Posterior vena cava (tissue), 2 donors: ENCODE data around the gene KIRREL1. TPM values are rescaled to one million over a fixed set of nuclear protein-coding genes. Genes with fewer than 3 reads are reported as not detected.

Experiments used
- DNase-seq: peaks from one replicate; pipeline ENCODE4 v3.0.0-alpha.2; 2020; ENCODE audit warnings: low spot score
- intact Hi-C, 2 donors: fragments of 100-400 bp; cut with DNase I; formaldehyde crosslinking; loops; one replicate each; pipeline versions ENCODE4 v1.14.1 to v1.14.2; 2022 to 2023
- long read RNA-seq, 2 donors: library from polyadenylated mRNA; unstranded; transcript quantifications; one replicate each; pipeline ENCODE4 v2.0.0, GENCODE V29; 2020 to 2021
- total RNA-seq, 2 donors: library from RNA; stranded (reverse); fragmentation: NEBNext Ultra II Directional; extraction: Animal tissue kit (Norgen Biotek cat#: 25700); gene quantifications; one replicate each; pipeline ENCODE4 v1.2.1, GENCODE V29; 2021
- donor health status: DM: yes; HTN: yes; CAD: no.
- donor health status: DM: yes; HTN: yes; CAD: no.

KIRREL1 gene
- 10 to 100 TPM; 57.9 to 68.9 TPM for total RNA-seq
- long read RNA-seq, donor 1, partial matches to known transcripts, result 5 of 27 reads
- long read RNA-seq, donor 1, other reads (novel, unspliced or antisense), result 22 of 27 reads
- long read RNA-seq, donor 2, partial matches to known transcripts, result 2 of 8 reads
- long read RNA-seq, donor 2, other reads (novel, unspliced or antisense), result 6 of 8 reads

DNA sequence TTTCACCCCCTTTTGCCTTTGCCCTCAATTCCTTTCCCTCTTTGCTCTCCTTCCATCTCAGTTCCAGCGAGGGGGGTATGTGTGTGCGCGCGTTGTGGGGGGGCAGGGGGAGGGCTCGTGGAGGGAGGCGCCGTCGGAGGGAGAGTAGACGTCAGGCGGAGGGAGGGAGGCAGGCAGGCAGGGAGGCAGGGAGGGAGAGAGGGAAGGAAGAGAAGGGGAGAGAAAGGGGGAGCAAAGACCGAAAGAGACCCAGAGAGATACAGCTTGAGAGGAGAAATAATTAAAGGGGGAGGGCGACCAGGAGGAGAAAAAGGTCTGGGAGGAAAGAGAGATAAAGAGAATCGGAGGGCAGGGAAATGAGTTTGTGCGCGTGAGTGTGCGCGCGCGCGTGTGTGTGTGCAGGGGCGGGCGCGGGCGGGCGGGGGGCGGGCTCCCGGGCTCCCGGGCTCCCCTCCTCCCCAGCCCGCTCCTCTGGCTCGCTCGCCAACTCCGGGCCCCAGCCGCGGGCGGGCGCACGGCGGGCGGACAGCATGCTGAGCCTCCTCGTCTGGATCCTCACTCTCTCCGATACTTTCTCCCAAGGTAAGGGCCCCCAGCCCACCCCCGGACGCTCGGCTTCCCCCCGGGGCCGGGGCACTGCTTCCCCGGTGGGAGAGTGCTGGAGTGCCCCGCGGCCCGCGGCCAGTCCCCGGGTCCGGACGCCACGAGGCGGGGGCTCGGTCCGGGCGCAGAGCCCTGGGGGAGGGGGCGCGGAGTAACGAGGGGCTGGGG is at the start of gene KIRREL1:
TSS of gene KIRREL1 (plus strand) at position 499 of the 771 bp plus-strand sequence. CDS start at position 531, 32 bp downstream.
- DNase-seq, result no peak
- intact Hi-C loops, result loop anchor here (2.0 to 5.0 kb wide), 3 partner anchors 44 to 94 kb away; no protein-coding TSS in a partner anchor

DNA sequence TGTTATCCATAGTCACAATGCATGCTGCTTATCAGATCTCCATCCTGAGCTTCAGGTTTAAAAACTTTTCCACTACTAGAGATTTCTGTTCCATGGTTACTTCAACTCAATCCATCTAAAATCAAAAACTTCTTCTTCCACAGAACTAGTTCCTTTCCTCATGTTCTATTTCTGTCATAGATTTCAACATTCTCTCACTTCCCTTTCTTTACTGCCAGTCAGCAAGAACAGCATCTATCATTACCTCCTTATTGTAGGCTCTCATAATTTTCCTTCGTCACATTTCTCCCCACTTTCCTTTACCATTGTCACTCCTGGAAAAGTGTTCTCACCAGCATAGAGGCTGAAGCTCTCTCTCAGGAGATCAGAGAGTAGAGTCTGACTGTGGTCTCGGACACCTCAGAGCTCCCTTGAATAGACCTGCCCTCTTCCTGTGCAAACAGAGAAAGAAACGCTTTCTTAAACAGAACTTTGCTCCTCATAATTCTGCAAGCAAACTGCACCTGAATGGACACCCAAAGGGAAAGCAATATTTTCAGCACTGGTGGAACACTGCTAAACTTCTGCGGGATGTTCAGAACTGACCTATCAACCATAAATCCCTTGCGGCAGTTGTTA is 48.7 kb upstream of the KIRREL1 start:
- intact Hi-C loops, result no loop called here
- DNase-seq, result no peak

DNA sequence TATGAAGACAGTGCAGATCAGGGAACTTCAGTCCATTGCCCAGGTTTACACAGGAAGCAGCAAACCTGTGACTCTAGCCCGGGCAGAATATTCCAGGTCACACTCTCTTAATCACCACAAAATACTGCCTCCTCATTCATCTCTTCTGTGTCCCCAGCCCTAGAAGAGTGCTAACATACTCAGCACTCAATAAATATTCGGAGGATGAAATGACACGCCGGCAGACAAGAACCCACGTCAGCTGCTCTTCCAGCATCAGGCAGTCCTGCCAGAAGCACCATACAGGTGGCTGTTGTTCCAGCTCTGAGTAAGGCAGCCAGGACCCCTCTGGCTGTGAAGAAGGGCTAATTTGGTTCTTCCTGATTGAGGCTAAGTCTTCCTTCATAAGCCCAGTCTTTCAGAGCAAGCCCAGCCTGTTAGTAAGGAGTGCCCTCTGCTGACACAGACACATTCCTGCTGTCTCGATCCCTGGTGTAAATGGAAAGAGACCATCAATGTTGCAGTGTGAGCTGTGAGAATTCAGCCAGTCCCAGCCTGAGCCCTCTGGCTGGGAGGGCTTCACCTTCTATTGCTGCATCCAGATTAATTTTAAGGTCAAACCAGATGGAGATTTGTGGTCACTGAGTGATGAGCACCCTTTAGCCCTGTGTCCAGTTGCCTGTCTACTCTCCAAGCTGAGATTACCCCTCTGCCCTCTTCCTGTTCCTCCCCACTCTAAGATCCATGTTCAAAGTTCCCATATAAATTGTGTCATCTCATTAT is 45.0 kb upstream of the KIRREL1 start:
- intact Hi-C loops, result no loop called here
- DNase-seq, result no peak

DNA sequence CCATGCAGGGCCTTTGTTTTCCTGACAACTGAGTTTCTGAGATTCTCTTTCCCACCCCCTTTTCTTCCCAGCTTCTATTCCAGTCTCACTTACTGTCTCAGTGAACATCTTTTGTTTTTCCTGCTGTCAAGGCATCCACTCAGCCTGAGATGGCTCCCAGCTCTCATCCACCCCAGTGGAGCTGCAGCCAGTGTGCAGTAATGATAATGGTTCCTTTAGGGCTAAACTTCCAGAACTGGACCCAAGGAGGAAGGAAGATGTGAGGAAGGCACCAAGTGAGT is 44.4 kb upstream of the KIRREL1 start:
- no peak for DNase-seq
- intact Hi-C loops, result no loop called here

DNA sequence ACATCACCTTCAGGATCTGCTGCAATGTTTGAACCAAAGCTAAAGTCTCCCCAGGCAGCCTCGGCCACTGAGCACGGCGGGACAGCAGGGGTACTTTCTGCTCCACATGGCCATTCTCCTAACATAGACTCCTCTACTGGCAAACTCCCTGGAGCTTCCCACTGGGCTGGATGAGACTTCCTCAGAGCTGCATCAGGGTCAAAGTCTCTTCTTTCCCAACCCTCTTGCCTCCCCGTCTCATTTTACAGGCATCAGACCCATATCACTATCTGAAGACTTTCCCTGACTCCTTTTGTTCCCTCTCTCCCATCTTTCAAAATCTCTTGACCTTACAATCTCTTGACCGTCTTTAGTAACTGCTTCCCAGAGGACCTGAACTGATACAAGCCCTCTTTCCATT is 42.2 kb upstream of the KIRREL1 start:
- no peak for DNase-seq
- intact Hi-C loops, result no loop called here

DNA sequence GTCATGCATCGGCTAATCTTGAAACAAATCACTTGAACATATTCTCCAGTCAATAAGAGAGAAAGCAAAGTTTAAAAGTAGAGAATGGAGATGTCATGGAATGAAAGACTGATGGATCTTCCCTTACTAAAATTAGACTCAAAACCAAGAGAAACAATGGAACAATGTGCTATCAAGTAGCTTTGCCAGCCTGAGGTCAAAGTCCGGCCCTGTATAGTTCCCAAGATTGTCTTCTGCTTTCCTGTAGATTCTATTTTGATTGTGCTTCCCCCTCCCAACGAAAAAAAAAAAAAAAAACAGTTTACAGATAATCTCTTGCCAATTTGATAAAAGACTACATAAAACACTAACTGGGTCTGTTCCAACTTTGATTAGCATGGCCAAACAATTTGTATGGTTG is 40.8 kb upstream of the KIRREL1 start:
- intact Hi-C loops, result no loop called here

DNA sequence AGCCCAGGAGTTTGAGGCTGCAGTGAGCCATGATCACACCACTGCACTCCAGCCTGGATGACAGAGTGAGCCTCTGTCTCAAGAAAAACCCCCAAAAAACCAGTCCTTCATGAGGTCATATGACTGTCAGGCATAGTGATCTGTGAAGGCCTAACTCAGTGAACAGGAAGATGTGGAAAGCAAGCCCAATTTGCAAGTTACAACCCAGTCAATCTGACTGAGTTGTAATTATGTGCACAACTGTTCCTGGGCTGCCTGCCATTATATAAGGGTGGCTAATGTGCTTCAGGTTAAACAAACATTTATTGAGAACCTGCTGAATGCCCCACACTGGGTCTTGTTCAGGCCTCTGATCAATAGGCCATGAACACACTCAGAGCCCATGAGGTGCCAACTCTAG is 38.2 kb upstream of the KIRREL1 start:
- no peak for DNase-seq
- intact Hi-C loops, result no loop called here

More for the DNA sequence above, 40.8 kb upstream of the KIRREL1 start:
- DNase-seq, result no peak

DNA sequence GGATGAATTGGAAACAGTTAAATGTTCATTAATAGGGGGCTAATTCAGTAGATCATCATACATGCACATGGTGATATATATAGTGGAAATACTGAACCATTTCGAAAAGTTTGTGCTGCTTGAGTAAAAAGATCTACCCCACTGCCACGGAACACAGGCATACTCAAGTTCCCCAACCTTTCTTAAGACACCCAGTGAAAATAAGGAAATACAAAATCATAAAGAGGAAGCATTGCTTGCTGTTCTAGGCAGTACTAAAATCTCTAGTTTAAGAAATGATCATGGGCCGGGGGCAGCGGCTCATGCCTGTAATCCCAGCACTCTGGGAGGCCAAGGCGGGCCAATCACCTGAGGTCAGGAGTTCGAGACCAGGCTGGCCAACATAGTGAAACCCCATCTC is 37.6 kb upstream of the KIRREL1 start:
- no peak for DNase-seq
- intact Hi-C loops, result no loop called here

DNA sequence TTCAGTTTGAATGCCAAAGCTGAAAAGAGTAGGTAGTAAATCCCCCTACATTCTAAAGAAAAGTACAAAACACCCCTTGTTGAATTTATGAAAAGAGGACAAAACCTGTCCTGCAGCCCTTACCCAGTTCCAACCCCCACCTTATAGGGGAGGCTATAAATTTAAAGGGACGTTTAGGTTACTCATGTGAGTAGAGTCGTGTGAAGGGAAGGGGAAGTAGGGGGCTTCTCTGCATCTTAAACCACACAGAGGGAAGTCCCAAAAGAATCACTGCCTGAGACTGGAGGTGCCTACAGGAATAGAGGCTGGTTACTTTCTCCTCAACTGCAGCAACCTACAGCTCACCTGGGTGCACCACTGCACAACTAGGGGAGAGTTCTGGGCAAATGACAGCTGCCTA is 36.7 kb upstream of the KIRREL1 start:
- DNase-seq, result no peak

DNA sequence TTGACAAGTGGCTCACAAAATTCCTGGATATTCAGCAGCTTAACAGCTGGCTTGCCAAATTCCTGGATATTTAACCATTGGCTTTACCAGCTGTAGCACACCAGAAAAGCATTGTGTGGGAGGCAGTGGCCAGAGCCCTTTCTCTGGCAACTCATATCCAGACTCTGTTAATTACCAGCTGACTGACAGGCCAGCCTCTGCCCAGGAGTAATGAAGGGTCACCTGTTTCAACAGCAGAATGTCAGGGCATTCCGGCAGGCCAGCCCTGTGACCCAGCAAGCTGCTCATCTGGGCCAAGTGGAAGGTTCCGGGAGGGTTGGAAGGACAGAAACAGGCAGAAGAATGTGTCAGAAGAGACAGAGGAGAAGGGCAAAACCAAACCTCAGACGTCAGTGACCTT is 35.2 kb upstream of the KIRREL1 start:
- intact Hi-C loops, result no loop called here

More for the DNA sequence above, 36.7 kb upstream of the KIRREL1 start:
- intact Hi-C loops, result no loop called here

DNA sequence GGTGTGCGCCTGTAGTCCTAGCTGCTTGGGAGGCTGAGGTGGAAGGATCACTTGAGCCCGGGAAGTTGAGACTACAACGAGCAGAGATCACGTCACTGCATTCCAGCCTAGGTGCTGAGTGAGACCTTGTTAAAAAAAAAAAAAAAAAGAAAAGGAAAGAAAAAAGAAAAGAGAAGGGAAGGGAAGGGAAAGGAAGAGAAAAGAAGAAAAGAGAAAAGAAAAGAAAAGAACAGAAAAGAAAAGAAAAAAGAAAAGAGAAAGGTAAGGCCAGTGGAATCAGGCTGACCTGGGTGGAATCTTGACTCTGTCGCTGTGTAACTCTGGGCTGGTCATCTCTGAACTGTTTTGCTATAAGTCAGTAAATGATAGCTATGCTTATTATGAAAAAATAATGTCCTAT is 33.7 kb upstream of the KIRREL1 start:
- DNase-seq, result no peak
- intact Hi-C loops, result loop anchor here in 1 of 2 donors (10.0 kb wide), 1 partner anchor 1125 kb away; no protein-coding TSS in a partner anchor

More for the DNA sequence above, 35.2 kb upstream of the KIRREL1 start:
- DNase-seq, result no peak

DNA sequence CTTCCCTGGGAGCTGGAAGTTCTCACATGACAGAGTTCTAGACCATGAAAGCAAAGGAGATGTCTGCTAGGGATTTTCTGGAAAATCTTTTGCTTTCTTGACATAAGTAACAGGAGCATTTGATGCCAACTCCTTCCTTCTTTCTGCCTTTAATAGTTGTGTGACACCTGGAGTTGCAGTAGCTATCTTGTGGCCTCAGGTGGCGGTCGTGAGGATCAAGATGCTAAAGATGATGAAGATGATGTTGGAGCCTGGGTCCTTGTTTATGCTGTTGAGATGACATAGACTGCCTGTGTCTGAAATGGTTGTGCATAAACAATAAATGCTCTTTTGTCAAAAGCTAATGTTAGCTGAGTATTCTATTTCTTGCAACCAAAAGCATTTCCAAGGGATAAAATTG is 32.7 kb upstream of the KIRREL1 start:
- DNase-seq, result no peak
- intact Hi-C loops, result loop anchor here in 1 of 2 donors (10.0 kb wide), 1 partner anchor 1124 kb away; no protein-coding TSS in a partner anchor

DNA sequence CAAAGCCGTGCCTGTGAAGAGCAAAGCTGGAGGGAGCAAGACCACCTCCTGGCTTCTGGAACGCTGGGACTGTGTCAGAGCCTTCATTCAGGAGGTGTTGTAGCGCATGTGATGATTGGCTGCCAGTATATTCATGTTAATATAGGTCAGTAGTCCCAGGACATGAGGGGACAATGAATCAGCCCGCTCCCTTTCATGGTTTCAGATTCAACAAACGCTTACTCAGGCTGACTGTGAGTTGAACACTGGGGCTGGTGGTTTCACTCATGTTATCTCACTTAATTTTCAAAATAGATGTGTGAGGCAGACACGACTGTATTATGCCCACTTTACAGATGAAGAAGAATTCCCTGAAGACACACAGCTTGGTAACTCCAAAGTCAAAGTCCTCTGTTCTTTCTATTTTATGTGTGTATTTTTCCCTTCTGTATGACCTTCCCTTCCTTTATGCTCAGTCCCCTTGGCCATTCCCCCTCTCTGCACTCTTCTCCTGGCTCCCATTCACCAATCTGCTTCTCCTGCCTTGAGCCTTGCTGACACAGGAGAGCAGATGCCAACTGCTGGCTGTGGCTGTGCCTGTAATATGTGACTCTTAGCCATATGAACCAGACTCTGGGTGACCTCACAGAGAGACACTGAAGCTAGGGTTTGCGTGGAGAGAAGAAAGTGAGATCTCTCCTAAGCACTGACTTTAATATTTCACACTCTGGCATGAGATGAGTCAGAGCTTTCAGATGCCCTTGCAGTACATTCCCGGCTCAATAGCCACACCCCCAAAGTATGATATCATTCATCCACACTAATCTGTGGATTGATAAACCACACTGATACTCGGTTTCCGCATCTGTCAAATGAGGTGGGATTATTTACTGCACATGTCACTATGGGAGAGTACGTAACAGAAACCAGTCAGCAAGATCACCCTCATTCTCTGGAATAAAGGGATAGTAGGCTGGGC is 31.4 kb upstream of the KIRREL1 start:
- intact Hi-C loops, result loop anchor here in 1 of 2 donors (10.0 kb wide), 1 partner anchor 1123 kb away; no protein-coding TSS in a partner anchor
- DNase-seq, result no peak

DNA sequence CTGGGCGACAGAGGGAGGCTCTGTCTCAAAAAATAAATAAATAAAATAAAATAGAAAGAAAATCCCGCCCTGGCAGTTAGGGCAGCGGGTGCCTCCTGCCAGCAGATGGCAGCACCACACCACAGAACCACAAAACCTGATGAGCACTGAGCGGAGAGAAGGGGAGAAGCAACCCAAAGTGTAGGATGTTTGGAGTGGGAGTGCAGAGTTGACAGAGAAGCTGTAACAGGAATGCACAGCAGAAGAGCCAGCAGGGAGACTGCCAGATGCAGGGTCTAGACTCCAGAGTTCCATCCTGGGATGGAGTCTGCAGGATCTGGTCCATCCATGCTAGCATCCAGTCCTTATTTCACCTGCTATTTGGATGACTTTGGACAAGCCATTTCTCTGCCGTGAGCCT is 29.7 kb upstream of the KIRREL1 start:
- intact Hi-C loops, result loop anchor here in 1 of 2 donors (10.0 kb wide), 1 partner anchor 1121 kb away; no protein-coding TSS in a partner anchor
- peak; percentile 88 for DNase-seq

DNA sequence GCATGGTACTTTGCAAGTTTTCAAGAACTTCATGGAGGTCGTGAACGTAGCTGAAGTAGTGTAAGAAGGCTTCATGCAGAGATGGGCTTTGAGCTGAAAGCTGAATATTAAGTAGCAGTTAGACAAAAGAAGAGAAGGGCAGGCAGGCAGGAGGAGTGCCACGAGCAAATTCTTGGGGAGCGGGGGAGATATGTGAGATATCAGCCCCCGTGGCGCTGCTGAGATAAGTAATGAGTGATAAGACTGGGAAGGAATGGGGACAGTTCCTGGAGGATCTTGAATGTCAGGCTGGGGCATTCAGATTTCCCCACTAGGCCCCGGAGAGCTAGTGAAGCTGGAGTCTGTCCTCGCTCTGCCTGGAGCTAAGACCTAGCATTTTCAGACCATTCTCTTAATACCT is 27.9 kb upstream of the KIRREL1 start:
- intact Hi-C loops, result loop anchor here (5.0 to 10.0 kb wide), 2 partner anchors 157 to 1119 kb away; no protein-coding TSS in a partner anchor
- no peak for DNase-seq

DNA sequence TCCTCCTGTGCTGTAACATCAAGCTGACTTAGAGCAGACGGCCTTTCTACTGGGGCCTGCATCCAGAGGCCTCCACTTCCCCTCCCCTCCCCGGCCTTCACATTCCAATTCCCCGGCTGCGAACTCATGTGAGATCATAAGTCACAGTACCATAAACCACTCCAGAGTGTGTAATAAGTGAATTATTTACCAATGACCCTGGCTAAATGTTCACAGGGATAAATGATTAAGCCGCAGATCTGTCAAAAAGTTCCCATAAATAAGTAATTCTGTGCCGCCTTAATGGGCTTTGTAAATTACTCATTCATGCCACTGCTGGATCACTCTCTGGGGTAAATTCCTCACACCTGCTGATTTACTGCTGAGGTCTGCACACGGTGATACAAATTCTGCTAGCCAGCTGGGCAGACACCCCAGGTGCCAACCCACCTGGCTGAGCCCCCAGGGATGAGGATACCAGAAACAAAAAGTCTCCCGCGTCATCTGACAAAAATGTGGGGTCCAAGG is 27.4 kb upstream of the KIRREL1 start:
- DNase-seq, result no peak
- intact Hi-C loops, result loop anchor here (5.0 to 10.0 kb wide), 2 partner anchors 156 to 1119 kb away; no protein-coding TSS in a partner anchor

DNA sequence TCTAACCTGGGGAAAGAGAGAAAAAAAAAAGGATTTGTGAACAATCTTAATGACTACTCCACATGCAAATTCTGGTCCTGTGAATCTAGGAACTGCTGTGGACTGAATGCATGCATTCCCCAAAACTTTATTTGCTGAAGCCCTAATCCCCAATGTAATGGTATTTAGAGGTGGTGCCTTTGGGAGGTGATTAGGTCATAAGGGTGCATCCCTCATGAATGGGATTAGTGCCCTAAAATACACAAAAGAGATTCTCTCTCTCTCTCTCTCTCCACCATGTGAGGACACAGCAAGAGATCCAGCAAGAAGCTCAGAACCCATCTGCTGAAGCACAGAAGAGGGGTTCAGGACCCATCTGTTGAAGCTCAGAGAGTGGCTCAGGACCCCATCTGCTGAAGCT is 26.2 kb upstream of the KIRREL1 start:
- intact Hi-C loops, result loop anchor here (5.0 to 10.0 kb wide), 2 partner anchors 155 to 1118 kb away; no protein-coding TSS in a partner anchor
- DNase-seq, result no peak

DNA sequence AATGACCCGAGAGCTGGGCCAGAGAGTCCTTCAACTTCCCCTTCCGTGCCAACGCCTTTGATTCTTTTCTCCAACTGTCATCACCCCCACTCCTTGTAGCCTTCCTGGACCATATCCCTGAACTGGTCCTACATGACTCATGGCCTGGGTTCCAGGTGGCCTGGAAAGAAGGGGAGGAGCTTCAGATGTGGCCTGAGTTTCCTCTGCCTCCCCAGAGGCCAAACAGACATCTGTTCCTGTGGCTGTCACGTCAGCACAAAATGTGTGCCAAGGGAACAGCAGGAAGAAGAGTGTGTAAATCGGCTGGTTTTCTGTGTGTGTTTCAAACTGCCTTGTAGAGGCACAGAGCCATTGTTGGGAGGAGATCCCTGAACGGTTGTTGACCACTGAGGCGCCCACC is 24.9 kb upstream of the KIRREL1 start:
- intact Hi-C loops, result loop anchor here (5.0 to 10.0 kb wide), 2 partner anchors 154 to 1116 kb away; no protein-coding TSS in a partner anchor

More for the DNA sequence above, 24.9 kb upstream of the KIRREL1 start:
- no peak for DNase-seq
